Tibial nerve (tissue), 4 donors: ENCODE results near the gene MIPEP. TPM values are rescaled to one million over a fixed set of nuclear protein-coding genes. Genes with fewer than 3 reads are reported as not detected.

Source experiments
- DNase-seq, 2 donors: peaks; one replicate each; pipeline ENCODE4 v3.0.0-alpha.2; 2019; ENCODE audit warnings: low spot score in 2 of 2
- H3K27ac ChIP-seq, 4 donors: fragments of 200-600 bp; sonication (generic) in 3 of 4; one replicate each; pipeline ENCODE4 v1.5.1; 2017 to 2019; ENCODE audit warnings: mild to moderate bottlenecking in 1 of 4
- H3K27me3 ChIP-seq, 2 donors: fragments of 200-600 bp; sonication (generic) in 1 of 2; one replicate each; pipeline versions ENCODE4 v1.5.1 to v1.6.0; 2017 to 2019
- H3K36me3 ChIP-seq, 3 donors: fragments of 200-600 bp; sonication (generic); one replicate each; pipeline ENCODE4 v1.5.1; 2018 to 2019
- H3K4me1 ChIP-seq, 4 donors: fragments of 200-600 bp; sonication (generic) in 3 of 4; one replicate each; pipeline ENCODE4 v1.5.1; 2017 to 2019
- H3K4me3 ChIP-seq, 4 donors: fragments of 200-600 bp; sonication (generic) in 3 of 4; one replicate each; pipeline ENCODE4 v1.5.1; 2017 to 2019; ENCODE audit warnings: mild to moderate bottlenecking in 1 of 4, moderate library complexity in 1 of 4
- H3K9me3 ChIP-seq, 4 donors: fragments of 200-600 bp; sonication (generic) in 3 of 4; one replicate each; pipeline ENCODE4 v1.5.1; 2017 to 2019
- EP300 ChIP-seq, 2 donors: sonication (generic); formaldehyde crosslinking; IDR thresholded peaks; one replicate each; pipeline ENCODE4 v1.6.1; 2017; ENCODE audit warnings: antibody characterized with exemption in 2 of 2, mild to moderate bottlenecking in 1 of 2
- POLR2A ChIP-seq, 2 donors: fragments of 450-650 bp; IDR thresholded peaks; one replicate each; pipeline ENCODE4 v1.6.1; 2017; ENCODE audit warnings: antibody characterized with exemption in 2 of 2, mild to moderate bottlenecking in 2 of 2, moderate library complexity in 2 of 2
- WGBS, 2 donors: methylation state at CpG; one replicate each; pipeline ENCODE4 v1.1.5; 2018; 5-methylcytosine and 5-hydroxymethylcytosine counted together
- total RNA-seq, 4 donors: library from RNA; depleted of rRNA; stranded (reverse); fragments of >200 nt; gene quantifications; one replicate each; pipeline ENCODE4 v1.1.0, GENCODE V29; 2016
- TF ChIP-seq, protein P1 (sequence below), 5 experiments: fragments of 200-600 bp in 3 of 5; fragments of 450-650 bp in 2 of 5; sonication (generic) in 3 of 5; IDR thresholded peaks; one replicate each; pipeline ENCODE4 v1.5.1; 2016 to 2019; ENCODE audit warnings: antibody characterized with exemption in 5 of 5, mild to moderate bottlenecking in 3 of 5, moderate library complexity in 2 of 5

The MIPEP gene
- total RNA-seq, 4 donors from 2014 or later, result 8.4 to 25.8 (median 16.4) TPM

DNA sequence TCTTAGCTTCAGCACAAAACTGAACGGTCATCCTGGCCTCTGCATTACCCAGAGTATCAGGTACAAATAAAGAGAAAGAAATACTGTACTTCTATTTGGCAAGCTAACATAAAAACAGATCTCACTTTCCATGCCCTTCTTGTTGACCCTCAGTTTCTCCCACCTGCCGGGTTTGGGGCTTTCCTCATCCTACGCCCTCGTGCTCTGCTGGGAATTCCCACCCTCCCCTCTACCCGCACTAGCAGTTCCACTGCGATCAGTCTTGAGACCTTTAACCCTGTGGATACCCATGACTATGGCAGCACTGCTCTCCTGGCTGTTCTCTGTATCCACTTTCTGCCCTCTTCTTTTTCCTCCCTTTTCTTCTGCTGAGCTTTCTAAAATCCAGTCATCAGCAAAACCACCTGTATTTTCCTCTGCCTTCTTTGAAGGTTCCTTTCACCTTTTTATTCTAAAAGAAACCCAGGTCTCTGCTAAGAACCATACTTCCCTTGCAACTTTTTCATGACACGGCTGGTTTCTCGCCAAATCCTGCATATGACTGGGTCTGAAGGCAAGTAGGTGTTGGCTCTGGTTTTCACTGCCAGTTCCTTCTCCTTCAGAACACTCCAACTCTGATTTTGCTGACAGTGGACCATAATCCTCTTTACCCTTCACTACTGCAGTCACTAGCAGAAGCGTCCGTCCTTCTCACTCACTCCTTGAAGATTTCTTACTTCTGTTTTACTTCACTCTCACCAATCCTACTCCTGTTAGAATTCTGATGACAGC, 99.4 kb downstream of the MIPEP start:
- 70 to 74% methylated on average over 10 of the region's 10 CpGs for WGBS, 2 donors
- TF ChIP-seq EP300 (IDR thresholded peaks at IDR 0.05), result no peak
- TF ChIP-seq, protein P1, sequence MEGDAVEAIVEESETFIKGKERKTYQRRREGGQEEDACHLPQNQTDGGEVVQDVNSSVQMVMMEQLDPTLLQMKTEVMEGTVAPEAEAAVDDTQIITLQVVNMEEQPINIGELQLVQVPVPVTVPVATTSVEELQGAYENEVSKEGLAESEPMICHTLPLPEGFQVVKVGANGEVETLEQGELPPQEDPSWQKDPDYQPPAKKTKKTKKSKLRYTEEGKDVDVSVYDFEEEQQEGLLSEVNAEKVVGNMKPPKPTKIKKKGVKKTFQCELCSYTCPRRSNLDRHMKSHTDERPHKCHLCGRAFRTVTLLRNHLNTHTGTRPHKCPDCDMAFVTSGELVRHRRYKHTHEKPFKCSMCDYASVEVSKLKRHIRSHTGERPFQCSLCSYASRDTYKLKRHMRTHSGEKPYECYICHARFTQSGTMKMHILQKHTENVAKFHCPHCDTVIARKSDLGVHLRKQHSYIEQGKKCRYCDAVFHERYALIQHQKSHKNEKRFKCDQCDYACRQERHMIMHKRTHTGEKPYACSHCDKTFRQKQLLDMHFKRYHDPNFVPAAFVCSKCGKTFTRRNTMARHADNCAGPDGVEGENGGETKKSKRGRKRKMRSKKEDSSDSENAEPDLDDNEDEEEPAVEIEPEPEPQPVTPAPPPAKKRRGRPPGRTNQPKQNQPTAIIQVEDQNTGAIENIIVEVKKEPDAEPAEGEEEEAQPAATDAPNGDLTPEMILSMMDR (IDR thresholded peaks at IDR 0.05), result no peak
- peak overlapping the region in 2 of 4 donors; percentile 49 to 54 for H3K27ac ChIP-seq
- no peaks in the 10 kb centered on the region for H3K27me3 ChIP-seq
- DNase-seq, result peak in 1 of 2 donors; percentile 32
- H3K4me1 ChIP-seq, result peaks cover 0 to 39% (median 0%) of the 10 kb centered on the region in 4 donors
- H3K4me3 ChIP-seq, result no peak overlapping the region
- H3K9me3 ChIP-seq, result peaks cover 0 to 8% (median 0%) of the 10 kb centered on the region in 4 donors
- H3K36me3 ChIP-seq, result peaks cover 0 to 9% (median 0%) of the 10 kb centered on the region in 3 donors

DNA sequence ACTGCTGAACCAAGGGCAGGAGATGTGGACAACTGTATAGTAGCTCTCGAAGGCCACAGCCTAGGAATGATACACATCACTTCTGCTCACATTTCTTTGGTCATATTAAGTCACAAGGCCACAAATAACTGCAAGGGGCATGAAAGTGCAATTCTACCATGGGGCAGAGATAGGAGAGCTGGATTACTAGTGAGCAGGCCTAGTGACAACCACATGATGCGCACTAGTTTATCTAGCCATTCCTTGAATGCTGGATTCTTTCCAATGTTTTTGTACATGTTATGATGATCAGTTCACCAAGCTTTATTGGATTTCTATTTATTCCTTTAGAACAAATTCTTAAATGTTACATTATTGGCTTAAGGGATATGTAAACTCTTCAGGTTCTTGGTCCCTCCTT, 100.7 kb downstream of the MIPEP start:
- WGBS, 2 donors, result 95 to 100% methylated on average over 2 of the region's 2 CpGs
- no peak for DNase-seq
- no peak overlapping the region for H3K4me3 ChIP-seq
- TF ChIP-seq, protein P1 (IDR thresholded peaks at IDR 0.05), result no peak
- TF ChIP-seq POLR2A (IDR thresholded peaks at IDR 0.05), result no peak
- no peak for TF ChIP-seq EP300 (IDR thresholded peaks at IDR 0.05)
- H3K27ac ChIP-seq, result no peak overlapping the region
- peaks cover 0 to 8% (median 0%) of the 10 kb centered on the region in 4 donors for H3K9me3 ChIP-seq
- no peaks in the 10 kb centered on the region for H3K27me3 ChIP-seq
- H3K36me3 ChIP-seq, result peaks cover 0 to 9% (median 0%) of the 10 kb centered on the region in 3 donors
- H3K4me1 ChIP-seq, result peaks cover 0 to 27% (median 0%) of the 10 kb centered on the region in 4 donors

GRCh38 chr13:23787464-23787863, 101.7 kb downstream of the MIPEP start:
- no peak overlapping the region for H3K27ac ChIP-seq
- peaks cover 0 to 22% (median 0%) of the 10 kb centered on the region in 4 donors for H3K4me1 ChIP-seq
- no peaks in the 10 kb centered on the region for H3K27me3 ChIP-seq
- no peak for DNase-seq
- no peak for TF ChIP-seq EP300 (IDR thresholded peaks at IDR 0.05)
- no peak for TF ChIP-seq POLR2A (IDR thresholded peaks at IDR 0.05)
- TF ChIP-seq, protein P1 (IDR thresholded peaks at IDR 0.05), result no peak
- H3K9me3 ChIP-seq, result peaks cover 0 to 8% (median 0%) of the 10 kb centered on the region in 4 donors
- 73 to 82% methylated on average over 4 of the region's 4 CpGs for WGBS, 2 donors
- H3K36me3 ChIP-seq, result peaks cover 0 to 9% (median 0%) of the 10 kb centered on the region in 3 donors
- no peak overlapping the region for H3K4me3 ChIP-seq

GRCh38 chr13:23786607-23787006, 102.6 kb downstream of the MIPEP start:
- Histone ChIP-seq H3K9me3 (peaks cover 0 to 8% (median 0%) of the 10 kb centered on the region in 4 donors), H3K27me3 (no peaks in the 10 kb centered on the region), H3K4me3 (no peak overlapping the region), H3K36me3 (peaks cover 0 to 9% (median 0%) of the 10 kb centered on the region in 3 donors), H3K4me1 (peaks cover 0 to 22% (median 0%) of the 10 kb centered on the region in 4 donors), H3K27ac (no peak overlapping the region)
- no peak for DNase-seq
- 86 to 92% methylated on average over 3 of the region's 3 CpGs for WGBS, 2 donors
- no peak for TF ChIP-seq POLR2A (IDR thresholded peaks at IDR 0.05)
- TF ChIP-seq EP300 (IDR thresholded peaks at IDR 0.05), result no peak
- TF ChIP-seq, protein P1 (IDR thresholded peaks at IDR 0.05), result no peak

- Histone ChIP-seq H3K4me1 (no peaks in the 10 kb centered on the region), H3K9me3 (no peaks in the 10 kb centered on the region), H3K27ac (no peak overlapping the region), H3K4me3 (no peak overlapping the region), H3K27me3 (no peaks in the 10 kb centered on the region), H3K36me3 (peaks cover 0 to 4% (median 0%) of the 10 kb centered on the region in 3 donors)
- TF ChIP-seq, protein P1 (IDR thresholded peaks at IDR 0.05), result no peak
- peak in 1 of 2 donors; percentile 49 for TF ChIP-seq EP300 (IDR thresholded peaks at IDR 0.05)
- no peak for DNase-seq
- 30 to 45% methylated on average over 1 of the region's 1 CpG for whole genome bisulfite sequencing, 2 donors
Observed at GRCh38 chr13:23778879-23779278, 110.3 kb downstream of the MIPEP start.
